NT2/D1 (cell line): ENCODE measurements around the gene RFTN1.

ENCODE experiments used
- SUZ12 ChIP-seq: IDR thresholded peaks from 2 replicates; pipeline ENCODE4 v1.6.1; 2011; ENCODE audit not compliant: insufficient read length, insufficient read depth; ENCODE audit errors: extremely low read depth
- ZNF274 ChIP-seq: IDR thresholded peaks from 2 replicates; pipeline ENCODE4 v1.6.1; 2011; ENCODE audit warnings: mild to moderate bottlenecking, low read depth, low read length

GRCh38 chr3:16514755-16515353 is 1.4 kb upstream of the RFTN1 start:
- TF ChIP-seq SUZ12 (no peak), ZNF274 (no peak)
